Coronary artery (tissue), 2 donors: ENCODE results near the gene ATXN1L.

Experiments
- DNase-seq: peaks from one replicate; pipeline ENCODE4 v3.0.0-alpha.2; 2017; ENCODE audit warnings: low spot score
- H3K27ac ChIP-seq, 2 donors: fragments of 200-600 bp; sonication (generic); one replicate each; pipeline ENCODE4 v1.5.1; 2016 to 2019
- H3K4me3 ChIP-seq: fragments of 200-600 bp; sonication (generic); 2 replicates; pipeline ENCODE4 v1.5.1; 2016; ENCODE audit warnings: mild to moderate bottlenecking, moderate library complexity
- CTCF ChIP-seq: fragments of 200-600 bp; sonication (generic); IDR thresholded peaks from one replicate; pipeline ENCODE4 v1.5.1; 2019; ENCODE audit warnings: antibody characterized with exemption

ATXN1L gene

GRCh38 chr16:71883168-71883848 is 37.5 kb downstream of the ATXN1L start:
- no peak for TF ChIP-seq CTCF
- DNase-seq: no peak
- H3K4me3 ChIP-seq: peak overlapping the region; percentile 84
- H3K27ac ChIP-seq: peak overlapping the region; percentile 89 to 95

- peak within 1 kb of the TSS; percentile 84 for H3K4me3 ChIP-seq
- peak within 1 kb of the TSS; percentile 89 to 95 for H3K27ac ChIP-seq
- no peak for TF ChIP-seq CTCF
- peak; percentile 83 for DNase-seq
These were observed 38.3 kb downstream of the ATXN1L start, which contains the start of gene ZNF821 for GRCh38 chr16:71883849-71884638. TSS of gene ZNF821 (minus strand) at chr16:71884182. CDS start at chr16:71879946, 4,236 bp downstream.

GRCh38 chr16:71885261-71885650 is 39.5 kb downstream of the ATXN1L start:
- no peak overlapping the region for H3K4me3 ChIP-seq
- no peak overlapping the region for H3K27ac ChIP-seq
- no peak for DNase-seq
- no peak for TF ChIP-seq CTCF

GRCh38 chr16:71889147-71889546 is 43.4 kb downstream of the ATXN1L start:
- TF ChIP-seq CTCF: no peak
- DNase-seq: no peak
- Histone ChIP-seq H3K4me3 (no peak overlapping the region), H3K27ac (no peak overlapping the region)

- peak overlapping the region; percentile 99 for H3K27ac ChIP-seq
- DNase-seq: no peak
- peak overlapping the region; percentile 92 for H3K4me3 ChIP-seq
- TF ChIP-seq CTCF: no peak
These were observed 48.1 kb downstream of the ATXN1L start for GRCh38 chr16:71893888-71894228.

GRCh38 chr16:71894229-71894920 is 48.6 kb downstream of the ATXN1L start:
- peak; percentile 76 for DNase-seq
- no peak for TF ChIP-seq CTCF

More at GRCh38 chr16:71894229-71894920, 48.6 kb downstream of the ATXN1L start:
- H3K4me3 ChIP-seq: peak overlapping the region; percentile 92
- H3K27ac ChIP-seq: peak overlapping the region; percentile 99
